Choroid plexus epithelial cell (primary cell): ENCODE measurements around the gene UNC50.
A peak's percentile ranks its signal among the peaks of the same experiment; 100 is the strongest.

Source experiments
- DNase-seq: peaks from one replicate; pipeline ENCODE4 v3.0.0-alpha.2; 2010; ENCODE audit warnings: low read depth
- H3K4me3 ChIP-seq: 2 replicates; pipeline ENCODE4 v1.5.1; 2011; ENCODE audit warnings: low read depth, mild to moderate bottlenecking, control low read depth, low read length, moderate library complexity
- TF ChIP-seq, protein P1 (sequence below): conservative IDR thresholded peaks from 2 replicates; pipeline ENCODE4 v1.5.1; 2011; ENCODE audit warnings: low read depth, mild to moderate bottlenecking, control low read depth, inconsistent platforms, low read length, moderate library complexity

UNC50 gene

GRCh38 chr2:98598781-98599428 is 9.5 kb upstream of the UNC50 start:
- no peak overlapping the region for H3K4me3 ChIP-seq
- TF ChIP-seq, protein P1, sequence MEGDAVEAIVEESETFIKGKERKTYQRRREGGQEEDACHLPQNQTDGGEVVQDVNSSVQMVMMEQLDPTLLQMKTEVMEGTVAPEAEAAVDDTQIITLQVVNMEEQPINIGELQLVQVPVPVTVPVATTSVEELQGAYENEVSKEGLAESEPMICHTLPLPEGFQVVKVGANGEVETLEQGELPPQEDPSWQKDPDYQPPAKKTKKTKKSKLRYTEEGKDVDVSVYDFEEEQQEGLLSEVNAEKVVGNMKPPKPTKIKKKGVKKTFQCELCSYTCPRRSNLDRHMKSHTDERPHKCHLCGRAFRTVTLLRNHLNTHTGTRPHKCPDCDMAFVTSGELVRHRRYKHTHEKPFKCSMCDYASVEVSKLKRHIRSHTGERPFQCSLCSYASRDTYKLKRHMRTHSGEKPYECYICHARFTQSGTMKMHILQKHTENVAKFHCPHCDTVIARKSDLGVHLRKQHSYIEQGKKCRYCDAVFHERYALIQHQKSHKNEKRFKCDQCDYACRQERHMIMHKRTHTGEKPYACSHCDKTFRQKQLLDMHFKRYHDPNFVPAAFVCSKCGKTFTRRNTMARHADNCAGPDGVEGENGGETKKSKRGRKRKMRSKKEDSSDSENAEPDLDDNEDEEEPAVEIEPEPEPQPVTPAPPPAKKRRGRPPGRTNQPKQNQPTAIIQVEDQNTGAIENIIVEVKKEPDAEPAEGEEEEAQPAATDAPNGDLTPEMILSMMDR, result no peak
- peak; percentile 43 for DNase-seq

GRCh38 chr2:98601532-98602132 is 6.8 kb upstream of the UNC50 start:
- TF ChIP-seq, protein P1, result peak; percentile 90
- H3K4me3 ChIP-seq, result no peak overlapping the region
- peak; percentile 75 for DNase-seq

DNA sequence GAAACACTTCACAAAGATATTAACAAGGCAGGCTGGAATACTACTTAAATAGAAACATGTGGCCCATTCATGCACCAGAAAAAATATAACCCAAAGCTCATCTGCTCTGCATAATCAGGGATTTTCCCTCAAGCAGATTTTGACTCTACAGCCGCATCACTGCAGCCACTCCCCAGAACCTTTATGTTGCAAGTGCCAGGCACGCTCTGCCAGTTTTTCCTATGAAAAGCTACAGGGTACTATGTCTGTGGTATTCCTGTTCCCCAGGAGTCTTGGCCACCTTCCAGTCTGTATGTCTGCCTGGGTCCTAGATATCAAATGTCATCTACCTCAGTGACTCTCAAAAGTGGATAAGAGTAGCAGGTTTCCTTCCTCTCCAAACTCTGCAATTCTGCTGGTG is 3.8 kb upstream of the UNC50 start:
- DNase-seq, result no peak
- TF ChIP-seq, protein P1, result no peak
- H3K4me3 ChIP-seq, result no peak overlapping the region

DNA sequence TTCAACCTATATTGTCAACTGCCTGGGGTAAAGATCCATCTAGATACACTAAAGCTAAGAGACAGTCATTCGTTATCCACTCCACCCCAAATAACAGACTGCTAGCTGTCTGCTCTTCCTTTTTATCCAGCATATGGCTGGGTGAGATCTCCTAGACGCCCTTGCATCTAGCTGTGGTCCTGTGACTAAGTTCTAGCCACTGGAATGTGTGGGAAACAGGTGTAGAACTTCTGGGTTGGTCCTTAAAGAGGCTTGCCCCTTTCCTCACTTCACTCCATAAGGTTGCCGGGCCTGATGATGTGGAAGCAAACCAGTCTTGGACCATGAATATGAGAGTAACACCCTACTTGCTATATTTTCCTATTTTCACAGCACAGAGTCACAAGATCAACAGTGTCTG is 3.3 kb upstream of the UNC50 start:
- no peak for DNase-seq
- no peak overlapping the region for H3K4me3 ChIP-seq
- TF ChIP-seq, protein P1, result no peak

- H3K4me3 ChIP-seq, result no peak overlapping the region
- TF ChIP-seq, protein P1, result no peak
- DNase-seq, result no peak
Observed at GRCh38 chr2:98606431-98606830, 2.0 kb upstream of the UNC50 start.

- peak overlapping the region; percentile 94 for H3K4me3 ChIP-seq
- no peak for DNase-seq
- TF ChIP-seq, protein P1, result no peak
Observed at GRCh38 chr2:98607104-98607503, 1.3 kb upstream of the UNC50 start.

DNA sequence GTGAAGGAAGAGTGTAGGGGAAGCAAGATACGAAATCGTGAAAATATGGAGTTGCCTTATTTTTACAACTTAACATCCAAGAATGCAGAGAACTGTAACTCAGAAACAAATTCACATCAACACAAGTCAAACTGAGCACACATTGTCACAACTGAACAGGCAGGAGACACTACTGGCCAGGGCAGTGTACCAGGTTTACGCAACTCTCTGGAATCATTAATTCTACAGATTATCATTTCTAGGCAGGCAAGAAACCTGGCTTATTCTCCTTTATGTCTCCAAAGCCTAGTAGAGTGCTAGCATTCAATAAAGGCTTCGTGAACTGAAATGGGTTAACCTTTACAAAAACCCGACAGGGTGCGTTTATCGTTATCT is 661 bp upstream of the UNC50 start:
- TF ChIP-seq, protein P1, result no peak
- peak overlapping the region; percentile 94 for H3K4me3 ChIP-seq
- peak; percentile 23 for DNase-seq
